Naive thymus-derived CD8-positive, alpha-beta T cell (primary cell): ENCODE results near the gene NR2F1. TPM values are rescaled to one million over a fixed set of nuclear protein-coding genes. Genes with fewer than 3 reads are reported as not detected.
"Not testable (repeated sequence)": the region's sequence is repeated elsewhere in the genome, so short reads cannot be mapped to it uniquely, and the experiment has no call there.

ENCODE experiments used
- ATAC-seq, 2 donors: fragments of 150-1000 bp; cut with Tn5 transposase in 1 of 2; sonication (Bioruptor Pico), chemical (Tn5 transposase) in 1 of 2; 1 replicate in 1 of 2; 2 replicates in 1 of 2; pipeline ENCODE4 v1.10.0; 2021; ENCODE audit warnings: mild to moderate bottlenecking in 2 of 2, moderate library complexity in 2 of 2
- POLR2A ChIA-PET: fragments of 350-600 bp; sonication (Branson Sonifier 250); formaldehyde crosslinking; loops from one replicate; lab custom pipeline; 2021; ENCODE audit warnings: antibody characterized with exemption; lab: Charles Lee
- DNase-seq, 10 donors: peaks; one replicate each; pipeline versions ENCODE4 v3.0.0 to v3.0.0-alpha.2; 2020 to 2022
- H3K27ac Mint-ChIP-seq, 10 donors: one replicate each; pipeline ENCODE4 v1.8.0; 2020 to 2022; ENCODE audit warnings: mild to moderate bottlenecking in 10 of 10, mixed read lengths in 10 of 10, moderate library complexity in 4 of 10, inconsistent platforms in 1 of 10
- H3K27me3 Mint-ChIP-seq, 5 donors: one replicate each; pipeline ENCODE4 v1.8.0; 2021 to 2022; ENCODE audit warnings: mixed read lengths in 5 of 5
- H3K36me3 Mint-ChIP-seq, 3 donors: one replicate each; pipeline ENCODE4 v1.8.0; 2020 to 2022; ENCODE audit warnings: mixed read lengths in 3 of 3, mild to moderate bottlenecking in 2 of 3, inconsistent platforms in 1 of 3
- H3K4me1 Mint-ChIP-seq, 4 donors: one replicate each; pipeline ENCODE4 v1.8.0; 2021 to 2022; ENCODE audit warnings: mixed read lengths in 4 of 4
- H3K4me3 Mint-ChIP-seq, 10 donors: one replicate each; pipeline ENCODE4 v1.8.0; 2020 to 2022; ENCODE audit warnings: mild to moderate bottlenecking in 10 of 10, mixed read lengths in 10 of 10, moderate library complexity in 6 of 10, inconsistent platforms in 1 of 10
- H3K9me3 Mint-ChIP-seq, 9 donors: one replicate each; pipeline ENCODE4 v1.8.0; 2020 to 2022; ENCODE audit warnings: mixed read lengths in 9 of 9, mild to moderate bottlenecking in 3 of 9, inconsistent platforms in 1 of 9, moderate library complexity in 1 of 9
- polyA plus RNA-seq, 3 donors: library from polyadenylated mRNA; unstranded; fragments of 300-500 nt; fragmentation: Illumina TruSeq; gene quantifications; one replicate each; pipeline ENCODE4 v1.2.3, GENCODE V29; 2021
- total RNA-seq, 8 experiments: library from RNA in 2 of 8; stranded (reverse) in 2 of 8; gene quantifications; one replicate each; pipeline ENCODE4 v1.2.3 and lab custom pipeline; 2021 to 2026

Gene NR2F1
- total RNA-seq = not detected
- not detected for polyA plus RNA-seq
- total RNA-seq (lab: John Stamatoyannopoulos, UW) = 0 to 0.43 (median 0) reads per million in 6 experiments

DNA sequence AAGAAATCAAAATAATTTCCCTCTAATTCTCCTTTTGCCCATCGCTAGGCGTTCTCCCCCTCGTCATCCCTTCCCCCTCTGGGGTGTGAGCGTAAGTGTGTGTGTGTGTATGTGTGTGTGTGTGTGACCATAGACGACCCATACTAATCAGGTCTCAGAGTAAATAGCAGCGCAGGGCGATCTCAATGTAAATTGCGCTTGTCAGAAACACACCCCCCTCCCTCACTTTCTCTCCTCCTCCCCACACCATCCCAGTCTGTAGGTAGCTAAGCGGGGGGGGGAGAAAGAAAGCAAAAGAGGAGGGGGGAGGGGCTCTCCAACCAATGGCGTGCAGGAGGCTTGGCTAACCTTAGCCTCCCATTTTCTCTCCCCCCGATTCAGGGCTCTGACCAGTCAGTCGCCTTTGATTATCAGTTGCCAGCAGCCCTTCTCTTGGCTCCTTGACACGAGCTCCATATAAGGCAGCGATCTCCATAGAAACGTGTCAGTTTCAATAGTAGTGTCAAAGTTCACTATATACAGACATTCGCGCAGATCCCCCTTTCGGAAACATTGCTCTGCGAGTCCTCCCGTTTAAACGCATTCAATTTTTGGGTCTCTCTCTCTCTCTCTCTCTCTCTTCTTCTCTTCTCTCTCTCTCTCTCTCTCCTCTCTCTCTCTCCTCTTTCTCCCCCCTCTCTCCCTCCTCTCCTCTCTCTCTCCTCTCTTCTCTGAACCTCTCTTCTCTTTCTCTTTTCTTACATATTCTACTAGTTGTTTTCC, at the start of gene NR2F1:
NR2F1 (plus strand) TSS at position 546 of the 762 bp plus-strand sequence. CDS start 1,802 bp downstream, outside the sequence.
- Mint-ChIP-seq H3K36me3 (peaks cover 0 to 13% (median 2%) of the 10 kb centered on the region in 3 donors), H3K4me1 (peaks cover 14 to 40% (median 36%) of the 10 kb centered on the region in 4 donors), H3K4me3 (peak within 1 kb of the TSS in 2 of 10 donors; percentile 64 to 72), H3K27me3 (peaks cover 33 to 54% (median 39%) of the 10 kb centered on the region in 5 donors), H3K9me3 (peaks cover 0 to 7% (median 0%) of the 10 kb centered on the region in 9 donors), H3K27ac (peak within 1 kb of the TSS in 1 of 10 donors; percentile 34)
- DNase-seq = no peak
- peak in 1 of 2 donors; percentile 20 for ATAC-seq
- POLR2A ChIA-PET = no interaction called here

- no peak overlapping the region for H3K4me3 Mint-ChIP-seq
- no peaks in the 10 kb centered on the region for H3K36me3 Mint-ChIP-seq
- H3K27me3 Mint-ChIP-seq = peaks cover 12 to 58% (median 16%) of the 10 kb centered on the region in 5 donors
- ATAC-seq = no peak
- DNase-seq = no peak
- H3K9me3 Mint-ChIP-seq = peaks cover 0 to 3% (median 0%) of the 10 kb centered on the region in 9 donors
- no peaks in the 10 kb centered on the region for H3K4me1 Mint-ChIP-seq
- POLR2A ChIA-PET = no interaction called here
- H3K27ac Mint-ChIP-seq = no peak overlapping the region
Observed at GRCh38 chr5:93545872-93546271, 37.1 kb upstream of the NR2F1 start.

DNA sequence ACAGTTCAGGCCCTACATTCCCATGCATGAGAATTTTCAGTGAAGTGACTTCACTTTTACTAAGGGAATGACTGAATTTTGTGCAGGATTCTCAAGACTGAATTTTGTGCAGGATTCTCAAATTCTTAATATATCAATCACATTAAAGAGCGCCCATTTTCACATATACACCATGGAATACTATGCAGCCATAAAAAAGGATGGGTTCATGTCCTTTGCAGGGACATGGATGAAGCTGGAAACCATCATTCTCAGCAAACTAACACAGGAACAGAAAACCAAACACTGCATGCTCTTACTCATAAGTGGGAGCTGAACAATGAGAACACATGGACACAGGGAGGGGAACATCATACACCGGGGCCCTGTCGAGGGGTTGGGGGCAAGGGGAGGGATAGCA, 33.4 kb upstream of the NR2F1 start:
- ATAC-seq, H3K36me3 Mint-ChIP-seq, H3K27ac Mint-ChIP-seq, H3K4me3 Mint-ChIP-seq, H3K9me3 Mint-ChIP-seq, POLR2A ChIA-PET, H3K4me1 Mint-ChIP-seq, DNase-seq: not testable (repeated sequence)
- peaks cover 12 to 44% (median 13%) of the 10 kb centered on the region in 5 donors for H3K27me3 Mint-ChIP-seq

DNA sequence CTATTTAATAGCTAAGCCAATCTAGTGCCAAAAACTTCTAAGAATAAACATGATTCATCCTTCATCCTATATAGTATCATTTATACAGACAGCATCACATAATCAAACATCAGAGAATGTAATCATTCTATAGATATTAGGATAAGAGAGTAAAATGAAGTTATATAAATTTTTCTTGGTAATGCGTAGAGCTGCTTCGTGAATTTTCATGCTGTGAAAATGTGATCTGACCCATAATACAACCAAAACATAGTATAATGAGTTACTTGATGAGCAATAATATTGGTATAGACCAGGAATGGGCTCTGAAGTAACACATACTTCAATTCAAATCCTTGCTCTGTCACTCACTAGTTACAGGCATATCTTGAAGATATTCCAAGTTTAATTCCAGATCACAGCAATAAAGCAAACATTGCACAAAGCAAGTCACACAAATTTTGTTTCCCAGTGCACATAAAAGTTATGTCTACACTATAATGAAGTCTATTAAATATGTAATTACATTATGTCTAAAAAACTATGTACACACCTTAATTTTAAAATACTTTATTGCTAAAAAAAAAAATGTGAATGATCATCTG, 25.9 kb upstream of the NR2F1 start:
- Mint-ChIP-seq H3K9me3 (no peaks in the 10 kb centered on the region), H3K27me3 (peaks cover 13 to 36% (median 21%) of the 10 kb centered on the region in 5 donors), H3K36me3 (no peaks in the 10 kb centered on the region), H3K4me3 (no peak overlapping the region), H3K27ac (no peak overlapping the region), H3K4me1 (no peaks in the 10 kb centered on the region)
- POLR2A ChIA-PET = no interaction called here
- DNase-seq (no peak), ATAC-seq (no peak)

DNA sequence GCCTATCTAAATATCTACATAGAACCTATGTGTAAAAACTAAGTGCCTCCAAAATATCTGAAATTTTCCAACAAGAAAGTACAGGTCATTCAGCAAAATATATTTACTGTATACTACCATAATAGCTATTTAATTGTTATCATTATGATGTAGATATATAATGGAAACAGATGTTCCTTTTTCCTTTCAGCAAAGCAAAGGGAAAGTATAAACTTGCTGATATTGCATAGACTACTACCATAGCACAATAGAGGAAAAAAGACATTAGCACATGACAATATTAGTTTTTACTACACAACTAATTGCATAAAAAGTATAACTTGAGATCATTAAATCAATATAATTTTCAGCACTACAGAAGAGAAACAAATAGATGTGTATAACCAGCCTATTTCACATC, 16.9 kb upstream of the NR2F1 start:
- Mint-ChIP-seq H3K36me3 (peaks cover 0 to 8% (median 0%) of the 10 kb centered on the region in 3 donors), H3K4me3 (no peak overlapping the region), H3K27me3 (peaks cover 29 to 57% (median 40%) of the 10 kb centered on the region in 5 donors), H3K9me3 (peaks cover 0 to 5% (median 2%) of the 10 kb centered on the region in 9 donors), H3K27ac (no peak overlapping the region), H3K4me1 (peaks cover 5 to 13% (median 8%) of the 10 kb centered on the region in 4 donors)
- no peak for ATAC-seq
- POLR2A ChIA-PET = no interaction called here
- DNase-seq = no peak

GRCh38 chr5:93567424-93567823, 15.6 kb upstream of the NR2F1 start:
- Mint-ChIP-seq H3K36me3 (peaks cover 0 to 8% (median 0%) of the 10 kb centered on the region in 3 donors), H3K9me3 (peaks cover 0 to 9% (median 2%) of the 10 kb centered on the region in 9 donors), H3K27me3 (peaks cover 40 to 67% (median 52%) of the 10 kb centered on the region in 5 donors), H3K27ac (no peak overlapping the region), H3K4me1 (peaks cover 6 to 23% (median 17%) of the 10 kb centered on the region in 4 donors), H3K4me3 (no peak overlapping the region)
- DNase-seq (no peak), ATAC-seq (no peak)
- POLR2A ChIA-PET = no interaction called here

DNA sequence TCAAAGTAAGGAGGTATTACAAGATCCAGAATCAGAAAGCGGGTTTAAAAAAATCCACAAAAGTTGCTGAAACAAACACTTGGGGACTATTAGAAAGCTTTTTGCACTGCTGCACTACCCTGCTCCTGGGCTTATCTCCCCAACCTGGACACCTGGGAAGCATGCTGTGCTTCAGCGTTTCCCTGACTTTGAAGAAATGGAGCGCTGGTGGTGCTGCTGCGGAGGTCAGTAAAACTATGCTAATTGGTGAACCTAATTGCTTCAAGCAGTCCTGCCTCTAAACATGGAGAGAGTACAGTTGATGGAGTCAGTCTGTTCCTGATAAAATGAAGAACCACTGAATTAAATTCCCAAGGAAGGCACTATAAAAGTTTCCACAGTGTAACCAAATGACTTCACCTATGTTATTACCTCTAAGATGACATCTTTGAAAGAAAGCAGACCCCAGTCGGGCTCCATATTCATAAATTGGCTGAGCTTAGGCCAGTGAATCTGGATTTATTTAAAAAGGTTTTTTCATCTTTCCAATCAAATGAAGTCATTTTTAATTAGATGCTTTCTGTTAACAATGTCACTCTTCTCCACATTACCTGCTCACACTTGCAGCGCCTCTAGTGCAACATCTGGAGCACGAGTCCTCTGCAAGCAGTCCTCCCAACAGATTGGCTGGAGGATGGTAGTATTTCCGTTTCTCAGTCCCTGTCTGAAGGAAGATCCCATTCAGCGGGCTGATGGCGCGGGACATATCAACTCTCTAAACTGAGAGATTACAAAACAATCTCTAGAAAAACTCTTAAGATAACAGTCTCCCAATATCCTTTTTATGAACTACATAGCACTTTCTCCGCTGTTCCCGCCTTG, 13.5 kb upstream of the NR2F1 start:
- Mint-ChIP-seq H3K27me3 (peaks cover 53 to 73% (median 63%) of the 10 kb centered on the region in 5 donors), H3K4me3 (peak overlapping the region in 9 of 10 donors; percentile 31 to 68 (median 56)), H3K4me1 (peaks cover 6 to 23% (median 18%) of the 10 kb centered on the region in 4 donors), H3K36me3 (peaks cover 0 to 8% (median 2%) of the 10 kb centered on the region in 3 donors), H3K27ac (no peak overlapping the region), H3K9me3 (peaks cover 0 to 9% (median 0%) of the 10 kb centered on the region in 9 donors)
- DNase-seq (no peak), ATAC-seq (no peak)
- POLR2A ChIA-PET = no interaction called here

- Mint-ChIP-seq H3K36me3 (peaks cover 0 to 8% (median 2%) of the 10 kb centered on the region in 3 donors), H3K27ac (no peak overlapping the region), H3K27me3 (peaks cover 61 to 83% (median 73%) of the 10 kb centered on the region in 5 donors), H3K4me3 (peak overlapping the region; percentile 15 to 68 (median 55)), H3K9me3 (peaks cover 0 to 9% (median 0%) of the 10 kb centered on the region in 9 donors), H3K4me1 (peaks cover 6 to 23% (median 18%) of the 10 kb centered on the region in 4 donors)
- POLR2A ChIA-PET = no interaction called here
- DNase-seq (peak in 1 of 10 donors; percentile 21), ATAC-seq (peak; percentile 61 to 80)
Observed at GRCh38 chr5:93570294-93571113, 12.5 kb upstream of the NR2F1 start.

DNA sequence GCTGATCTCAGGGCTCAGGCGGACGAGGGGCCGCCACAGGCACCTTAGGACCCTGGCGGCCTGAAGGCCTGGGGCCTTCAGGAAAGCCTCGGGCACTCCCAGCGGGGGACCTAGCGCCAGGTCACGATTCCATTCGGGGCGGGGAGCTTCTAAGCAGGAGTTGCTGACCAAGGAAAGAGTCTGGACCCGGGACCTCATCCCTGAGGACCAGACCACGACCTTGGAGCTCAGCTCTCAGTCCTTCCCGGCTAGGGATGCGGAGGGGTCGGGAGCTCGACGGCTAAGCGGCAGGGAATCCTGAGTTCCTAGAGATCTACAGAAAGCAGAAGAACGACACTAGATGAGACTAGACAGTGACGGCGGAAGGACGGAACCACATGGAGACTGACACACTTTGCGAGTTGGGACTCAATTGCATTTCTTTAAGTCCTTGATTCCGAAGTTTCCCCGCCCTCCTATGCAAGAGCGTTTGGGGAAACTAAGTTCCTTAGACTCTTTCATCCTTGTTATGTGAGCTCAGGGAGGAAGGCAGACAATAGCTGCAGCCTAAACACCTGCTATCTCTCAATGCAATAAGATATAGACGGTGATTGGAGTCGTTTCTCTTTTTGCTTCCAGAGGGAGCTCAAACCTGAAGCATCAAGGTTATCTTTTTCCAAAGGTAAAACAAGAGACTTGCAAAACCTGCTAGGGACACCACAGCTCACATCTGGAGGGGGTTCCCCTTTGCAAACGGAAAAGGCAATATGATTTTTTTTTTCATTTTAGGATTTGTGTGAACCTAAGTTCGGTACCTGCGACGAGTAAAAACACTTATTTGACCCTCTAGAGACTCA, 11.7 kb upstream of the NR2F1 start:
- POLR2A ChIA-PET = no interaction called here
- H3K36me3 Mint-ChIP-seq = peaks cover 0 to 8% (median 2%) of the 10 kb centered on the region in 3 donors
- peaks cover 64 to 91% (median 78%) of the 10 kb centered on the region in 5 donors for H3K27me3 Mint-ChIP-seq
- DNase-seq (no peak), ATAC-seq (no peak)
- peaks cover 6 to 23% (median 18%) of the 10 kb centered on the region in 4 donors for H3K4me1 Mint-ChIP-seq
- H3K27ac Mint-ChIP-seq = peak overlapping the region in 1 of 10 donors; percentile 71
- H3K9me3 Mint-ChIP-seq = peaks cover 0 to 9% (median 0%) of the 10 kb centered on the region in 9 donors
- peak overlapping the region in 9 of 10 donors; percentile 5 to 69 (median 43) for H3K4me3 Mint-ChIP-seq

GRCh38 chr5:93572101-93572607, 10.9 kb upstream of the NR2F1 start:
- Mint-ChIP-seq H3K27ac (peak overlapping the region in 1 of 10 donors; percentile 13), H3K4me3 (peak overlapping the region in 8 of 10 donors; percentile 5 to 40 (median 36)), H3K27me3 (peaks cover 67 to 97% (median 81%) of the 10 kb centered on the region in 5 donors), H3K36me3 (peaks cover 0 to 8% (median 2%) of the 10 kb centered on the region in 3 donors), H3K9me3 (peaks cover 0 to 9% (median 0%) of the 10 kb centered on the region in 9 donors), H3K4me1 (peaks cover 6 to 23% (median 18%) of the 10 kb centered on the region in 4 donors)
- ATAC-seq (no peak), DNase-seq (no peak)
- POLR2A ChIA-PET = no interaction called here
